Parathyroid adenoma (tissue), 2 donors: ENCODE measurements around the gene GOLPH3L.
A peak's percentile ranks its signal among the peaks of the same experiment; 100 is the strongest.
"Not testable (repeated sequence)": the region's sequence is repeated elsewhere in the genome, so short reads cannot be mapped to it uniquely, and the experiment has no call there.

Experiments used
- H2AFZ ChIP-seq: fragments of 300-600 bp; sonication (generic); one replicate; pipeline ENCODE4 v1.7.0; 2017; ENCODE audit warnings: antibody characterized with exemption, mild to moderate bottlenecking
- H3K27ac ChIP-seq: fragments of 300-600 bp; sonication (generic); one replicate; pipeline ENCODE4 v1.7.0; 2017
- H3K27me3 ChIP-seq: fragments of 300-600 bp; sonication (generic); one replicate; pipeline ENCODE4 v1.7.0; 2017; ENCODE audit warnings: low read length; ENCODE audit not compliant: control insufficient read depth, insufficient read depth
- H3K36me3 ChIP-seq: fragments of 300-600 bp; sonication (generic); one replicate; pipeline ENCODE4 v1.7.0; 2017; ENCODE audit warnings: low read length; ENCODE audit not compliant: control insufficient read depth, insufficient read depth
- H3K4me1 ChIP-seq: fragments of 300-600 bp; sonication (generic); one replicate; pipeline ENCODE4 v1.7.0; 2017; ENCODE audit warnings: control low read depth
- H3K4me2 ChIP-seq: fragments of 300-600 bp; sonication (generic); one replicate; pipeline ENCODE4 v1.7.0; 2017; ENCODE audit warnings: low read length
- H3K4me3 ChIP-seq: fragments of 300-600 bp; sonication (generic); one replicate; pipeline ENCODE4 v1.7.0; 2017; ENCODE audit warnings: low read depth, low read length
- H3K79me2 ChIP-seq: fragments of 300-600 bp; sonication (generic); one replicate; pipeline ENCODE4 v1.7.0; 2017; ENCODE audit warnings: control low read depth
- H3K9ac ChIP-seq: fragments of 300-600 bp; sonication (generic); one replicate; pipeline ENCODE4 v1.7.0; 2017; ENCODE audit warnings: mild to moderate bottlenecking
- H3K9me3 ChIP-seq: fragments of 300-600 bp; sonication (generic); one replicate; pipeline ENCODE4 v1.7.0; 2017; ENCODE audit warnings: low read length; ENCODE audit not compliant: control insufficient read depth
- TF ChIP-seq, protein P1 (sequence below): fragments of 300-600 bp; sonication (generic); IDR thresholded peaks from one replicate; pipeline ENCODE4 v1.7.0; 2017; ENCODE audit warnings: antibody characterized with exemption, mild to moderate bottlenecking
- donor health status: primary hyperparathyroidism.

Gene GOLPH3L

DNA sequence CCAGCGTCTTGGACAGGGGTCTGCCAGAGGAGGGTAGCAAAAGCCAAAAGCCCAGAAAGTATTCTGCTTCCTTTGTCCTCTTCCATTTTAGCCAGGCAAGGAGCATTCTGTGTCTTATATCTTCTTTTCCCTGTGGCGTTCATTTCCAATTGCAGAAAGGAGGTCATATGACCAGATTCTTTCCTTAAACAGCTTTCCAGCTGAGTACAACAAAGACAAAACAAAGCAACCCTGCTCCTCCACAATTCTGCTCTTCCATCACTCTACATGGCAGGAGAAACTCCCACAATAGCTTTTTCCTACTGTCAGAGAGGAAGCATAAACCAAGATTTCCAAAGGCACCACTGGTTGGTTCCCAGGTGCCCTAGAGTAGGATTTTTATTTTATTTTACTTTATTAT, 87.2 kb downstream of the GOLPH3L start:
- no peaks in the 10 kb centered on the region for H3K9me3 ChIP-seq
- TF ChIP-seq, protein P1, sequence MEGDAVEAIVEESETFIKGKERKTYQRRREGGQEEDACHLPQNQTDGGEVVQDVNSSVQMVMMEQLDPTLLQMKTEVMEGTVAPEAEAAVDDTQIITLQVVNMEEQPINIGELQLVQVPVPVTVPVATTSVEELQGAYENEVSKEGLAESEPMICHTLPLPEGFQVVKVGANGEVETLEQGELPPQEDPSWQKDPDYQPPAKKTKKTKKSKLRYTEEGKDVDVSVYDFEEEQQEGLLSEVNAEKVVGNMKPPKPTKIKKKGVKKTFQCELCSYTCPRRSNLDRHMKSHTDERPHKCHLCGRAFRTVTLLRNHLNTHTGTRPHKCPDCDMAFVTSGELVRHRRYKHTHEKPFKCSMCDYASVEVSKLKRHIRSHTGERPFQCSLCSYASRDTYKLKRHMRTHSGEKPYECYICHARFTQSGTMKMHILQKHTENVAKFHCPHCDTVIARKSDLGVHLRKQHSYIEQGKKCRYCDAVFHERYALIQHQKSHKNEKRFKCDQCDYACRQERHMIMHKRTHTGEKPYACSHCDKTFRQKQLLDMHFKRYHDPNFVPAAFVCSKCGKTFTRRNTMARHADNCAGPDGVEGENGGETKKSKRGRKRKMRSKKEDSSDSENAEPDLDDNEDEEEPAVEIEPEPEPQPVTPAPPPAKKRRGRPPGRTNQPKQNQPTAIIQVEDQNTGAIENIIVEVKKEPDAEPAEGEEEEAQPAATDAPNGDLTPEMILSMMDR = no peak
- no peak overlapping the region for H3K4me3 ChIP-seq
- H3K79me2 ChIP-seq = no peaks in the 10 kb centered on the region
- H3K4me2 ChIP-seq = peak overlapping the region; percentile 27
- H3K36me3 ChIP-seq = no peaks in the 10 kb centered on the region
- H3K27ac ChIP-seq = no peak overlapping the region
- no peak overlapping the region for H2AFZ ChIP-seq
- no peak overlapping the region for H3K9ac ChIP-seq
- H3K27me3 ChIP-seq = no peaks in the 10 kb centered on the region
- no peaks in the 10 kb centered on the region for H3K4me1 ChIP-seq

- Histone ChIP-seq H3K79me2 (no peaks in the 10 kb centered on the region), H3K4me2 (no peak overlapping the region), H3K4me1 (no peaks in the 10 kb centered on the region), H3K9me3 (no peaks in the 10 kb centered on the region), H2AFZ (no peak overlapping the region), H3K36me3 (no peaks in the 10 kb centered on the region), H3K27ac (no peak overlapping the region), H3K9ac (no peak overlapping the region), H3K27me3 (no peaks in the 10 kb centered on the region), H3K4me3 (no peak overlapping the region)
- TF ChIP-seq, protein P1 = no peak
Measured at GRCh38 chr1:150606463-150607142, 90.4 kb downstream of the GOLPH3L start.

- not testable (repeated sequence) for H2AFZ ChIP-seq, H3K36me3 ChIP-seq, H3K27ac ChIP-seq, H3K4me2 ChIP-seq, H3K4me1 ChIP-seq, H3K9ac ChIP-seq, H3K9me3 ChIP-seq, H3K27me3 ChIP-seq, H3K79me2 ChIP-seq, H3K4me3 ChIP-seq
Measured at GRCh38 chr1:150605451-150605731, 91.6 kb downstream of the GOLPH3L start.

DNA sequence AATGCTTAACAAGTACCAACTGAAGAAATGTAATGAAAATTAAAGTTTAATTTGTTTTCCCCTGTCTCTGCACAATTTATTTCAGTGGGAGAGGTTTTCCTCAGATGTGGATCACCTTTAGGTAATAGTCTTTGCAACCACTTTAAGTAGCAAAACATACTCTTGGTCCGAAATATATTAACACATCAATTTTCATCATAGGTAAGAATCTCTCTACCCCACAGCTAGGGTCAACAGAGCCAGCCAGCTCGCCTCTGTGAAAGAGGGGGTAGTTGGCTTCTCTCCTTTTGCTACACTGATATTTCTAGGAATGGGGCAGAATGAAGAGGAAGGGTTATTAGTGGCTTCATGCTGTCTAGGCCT, 92.7 kb downstream of the GOLPH3L start:
- no peaks in the 10 kb centered on the region for H3K36me3 ChIP-seq
- H3K27me3 ChIP-seq = no peaks in the 10 kb centered on the region
- no peaks in the 10 kb centered on the region for H3K4me1 ChIP-seq
- H3K4me3 ChIP-seq = no peak overlapping the region
- H3K9me3 ChIP-seq = no peaks in the 10 kb centered on the region
- peak overlapping the region; percentile 29 for H3K27ac ChIP-seq
- H3K4me2 ChIP-seq = no peak overlapping the region
- H3K9ac ChIP-seq = no peak overlapping the region
- H2AFZ ChIP-seq = no peak overlapping the region
- TF ChIP-seq, protein P1 = no peak
- H3K79me2 ChIP-seq = no peaks in the 10 kb centered on the region

DNA sequence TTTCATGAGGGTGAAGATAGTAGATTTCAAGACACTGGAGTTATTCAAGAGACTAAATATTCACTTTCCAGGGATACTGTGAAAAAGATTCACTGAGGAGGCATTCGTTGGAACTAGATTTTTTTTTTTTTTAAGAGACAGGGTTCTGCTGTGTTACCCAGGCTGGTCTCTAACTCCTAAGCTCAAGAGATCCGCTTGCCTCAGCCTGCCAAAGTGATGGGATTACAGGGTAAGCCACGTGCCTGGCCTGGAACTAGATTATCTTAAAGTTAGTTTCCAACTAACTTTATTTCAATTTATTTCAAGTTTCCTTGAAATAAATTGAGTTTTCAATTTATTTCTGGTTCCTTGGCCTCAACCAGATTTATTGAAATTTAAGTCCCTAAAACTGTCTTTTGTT, 93.2 kb downstream of the GOLPH3L start:
- no peak overlapping the region for H3K4me3 ChIP-seq
- H3K9ac ChIP-seq = no peak overlapping the region
- no peaks in the 10 kb centered on the region for H3K36me3 ChIP-seq
- no peaks in the 10 kb centered on the region for H3K4me1 ChIP-seq
- TF ChIP-seq, protein P1 = no peak
- H3K4me2 ChIP-seq = no peak overlapping the region
- no peaks in the 10 kb centered on the region for H3K79me2 ChIP-seq
- no peak overlapping the region for H3K27ac ChIP-seq
- no peaks in the 10 kb centered on the region for H3K9me3 ChIP-seq
- H3K27me3 ChIP-seq = no peaks in the 10 kb centered on the region
- H2AFZ ChIP-seq = no peak overlapping the region

DNA sequence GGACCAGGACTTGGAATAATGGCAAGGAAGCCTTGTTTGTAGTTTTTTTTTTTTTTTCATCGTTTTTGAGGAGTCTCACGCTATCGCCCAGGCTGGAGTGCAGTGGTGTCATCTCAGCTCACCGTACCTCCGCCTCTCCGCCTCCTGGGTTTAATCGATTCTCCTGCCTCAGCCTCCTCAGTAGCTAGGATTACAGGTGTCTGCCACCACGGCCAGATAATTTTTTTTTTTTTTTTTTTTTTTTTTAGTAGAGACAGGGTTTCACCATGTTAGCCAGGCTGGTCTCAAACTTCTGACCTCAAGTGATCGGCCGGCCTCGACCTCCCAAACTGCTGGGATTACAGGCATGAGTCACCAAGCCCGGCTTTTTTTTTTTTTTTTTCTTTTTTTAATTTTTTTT, 94.6 kb downstream of the GOLPH3L start:
- not testable (repeated sequence) for H3K79me2 ChIP-seq, H3K9ac ChIP-seq, H3K27ac ChIP-seq, H3K9me3 ChIP-seq, H3K27me3 ChIP-seq, H3K4me1 ChIP-seq, H3K36me3 ChIP-seq, H2AFZ ChIP-seq, H3K4me3 ChIP-seq, H3K4me2 ChIP-seq
